Dermis microvascular lymphatic vessel endothelial cell (primary cell): ENCODE measurements around the gene SLC25A36. TPM values are rescaled to one million over a fixed set of nuclear protein-coding genes. Genes with fewer than 3 reads are reported as not detected.
"Not testable (repeated sequence)": the region's sequence is repeated elsewhere in the genome, so short reads cannot be mapped to it uniquely, and the experiment has no call there.

ENCODE experiments used
- DNase-seq, 2 donors: peaks; one replicate each; pipeline versions ENCODE4 v3.0.0 to v3.0.0-alpha.2; 2010; ENCODE audit warnings: low read depth in 2 of 2
- total RNA-seq: library from RNA; depleted of rRNA; stranded (reverse); fragments of >200 nt; gene quantifications from 2 replicates; pipeline ENCODE4 v1.2.1, GENCODE V29; 2014

Gene SLC25A36
- total RNA-seq, 1 donor from 2014 or later = 33.4 TPM

DNA sequence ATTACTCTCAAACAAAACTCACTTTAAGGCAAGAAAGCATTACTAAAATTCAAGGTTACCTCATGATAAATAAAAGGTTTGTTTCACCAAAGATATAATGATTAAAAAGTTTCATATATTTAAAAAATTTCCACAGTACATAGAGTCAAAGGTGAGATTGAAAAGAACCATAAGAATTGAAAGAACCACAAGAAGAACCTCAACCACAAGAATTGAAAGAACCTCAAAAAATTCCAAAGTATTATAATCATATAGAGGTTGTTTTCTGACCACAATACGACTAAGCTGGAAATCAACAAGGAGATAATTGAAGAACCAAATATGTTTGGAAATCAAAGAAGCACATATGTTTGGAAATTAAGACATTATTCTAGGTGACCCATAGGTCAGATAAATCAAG, 52.7 kb downstream of the SLC25A36 start:
- no peak for DNase-seq

GRCh38 chr3:140994861-140995260, 53.2 kb downstream of the SLC25A36 start:
- not testable (repeated sequence) for DNase-seq

- DNase-seq = no peak
Measured at GRCh38 chr3:140995881-140996280, 54.2 kb downstream of the SLC25A36 start.

GRCh38 chr3:141000027-141000663, 58.5 kb downstream of the SLC25A36 start:
- peak; percentile 36 to 66 for DNase-seq

GRCh38 chr3:141000686-141001085, 59.0 kb downstream of the SLC25A36 start:
- DNase-seq = no peak

- no peak for DNase-seq
Measured at GRCh38 chr3:141006344-141006743, 64.7 kb downstream of the SLC25A36 start.

GRCh38 chr3:141009496-141009895, 67.9 kb downstream of the SLC25A36 start:
- no peak for DNase-seq

- peak; percentile 40 to 68 for DNase-seq
Measured at GRCh38 chr3:141011232-141011996, 69.8 kb downstream of the SLC25A36 start.

DNA sequence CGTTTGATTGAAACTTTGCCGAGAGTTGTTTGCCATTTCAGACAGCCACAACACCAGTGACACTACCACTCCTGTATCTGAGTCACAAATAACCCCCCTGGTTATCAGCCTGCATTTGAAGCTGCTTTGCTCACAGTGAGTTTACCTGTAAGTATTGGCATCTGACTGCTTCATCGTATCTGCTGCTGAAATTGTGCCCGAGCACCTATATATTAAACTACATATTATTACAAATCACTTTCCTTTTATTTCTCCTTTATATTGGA, 70.3 kb downstream of the SLC25A36 start:
- DNase-seq = no peak

DNA sequence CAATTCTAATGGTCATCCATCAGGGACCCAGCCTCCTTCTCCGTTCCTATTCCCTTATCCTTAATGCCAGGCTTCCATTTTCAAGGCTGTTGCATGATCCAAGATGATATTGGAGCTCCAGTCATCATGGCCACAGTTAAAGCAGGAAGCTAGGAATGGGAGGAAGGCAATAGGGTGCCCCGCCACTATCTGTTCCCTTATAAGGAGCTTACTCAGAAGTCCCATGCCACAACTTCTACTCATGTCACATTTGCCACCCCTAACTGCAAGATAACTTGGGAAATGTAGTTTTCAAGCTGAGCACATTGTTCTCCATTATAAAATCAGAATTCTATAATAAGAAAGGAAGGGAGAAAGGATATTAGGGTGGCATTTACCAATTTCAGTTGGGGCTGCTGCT, 70.9 kb downstream of the SLC25A36 start:
- no peak for DNase-seq

DNA sequence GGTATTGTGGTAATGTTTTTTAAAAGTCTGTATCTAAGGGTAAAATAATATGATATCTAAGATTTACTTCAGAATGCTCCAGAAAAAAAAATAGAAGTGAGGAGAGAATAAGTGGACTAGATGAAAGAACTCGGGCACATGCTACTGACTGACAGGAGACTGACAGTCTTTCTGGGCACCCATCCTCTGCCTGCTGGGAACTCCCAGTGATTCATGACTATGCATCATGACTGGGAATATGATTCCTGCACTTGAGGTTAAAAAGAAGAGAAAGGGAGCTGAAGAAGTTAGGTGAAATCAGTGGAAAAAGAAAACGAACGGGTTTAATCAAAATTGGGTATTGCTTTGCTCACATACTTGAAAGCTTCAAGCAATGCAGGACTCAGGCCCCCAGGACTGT, 73.8 kb downstream of the SLC25A36 start:
- DNase-seq = no peak

DNA sequence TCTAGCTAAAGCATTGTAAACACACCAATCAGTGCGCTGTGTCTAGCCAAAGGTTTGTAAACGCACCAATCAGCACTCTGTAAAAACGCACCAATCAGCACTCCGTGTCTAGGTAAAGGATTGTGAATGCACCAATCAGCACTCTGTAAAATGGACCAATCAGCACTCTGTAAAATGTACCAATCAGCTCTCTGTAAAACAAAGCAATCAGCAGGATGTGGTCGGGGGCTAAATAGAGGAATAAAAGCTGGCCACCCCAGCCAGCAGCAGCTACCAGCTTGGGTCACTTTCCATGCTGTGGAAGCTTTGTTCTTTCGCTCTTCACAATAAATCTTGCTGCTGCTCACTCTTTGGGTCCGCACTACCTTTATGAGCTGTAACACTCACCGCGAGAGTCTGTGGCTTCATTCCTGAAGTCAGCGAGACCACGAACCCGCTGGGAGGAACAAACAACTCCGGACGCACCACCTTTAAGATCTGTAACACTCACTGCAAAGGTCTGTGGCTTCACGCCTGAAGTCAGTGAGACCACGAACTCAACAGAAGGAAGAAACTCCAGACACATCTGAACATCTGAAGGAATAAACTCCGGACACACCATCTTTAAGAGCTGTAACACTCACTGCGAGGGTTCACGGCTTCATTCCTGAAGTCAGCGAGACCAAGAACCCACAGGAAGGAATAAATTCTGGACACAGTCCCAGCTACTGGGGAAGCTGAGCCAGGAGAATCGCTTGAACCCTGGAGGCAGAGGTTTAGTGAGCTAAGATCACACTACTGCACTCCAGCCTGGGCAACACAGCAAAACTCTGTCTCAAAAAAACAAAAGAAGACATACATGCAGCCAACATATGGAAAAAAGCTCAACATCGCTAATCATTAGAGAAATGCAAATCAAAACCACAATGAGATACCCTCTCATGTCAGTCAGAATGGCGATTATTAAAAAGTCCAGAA, 76.0 kb downstream of the SLC25A36 start:
- not testable (repeated sequence) for DNase-seq

DNA sequence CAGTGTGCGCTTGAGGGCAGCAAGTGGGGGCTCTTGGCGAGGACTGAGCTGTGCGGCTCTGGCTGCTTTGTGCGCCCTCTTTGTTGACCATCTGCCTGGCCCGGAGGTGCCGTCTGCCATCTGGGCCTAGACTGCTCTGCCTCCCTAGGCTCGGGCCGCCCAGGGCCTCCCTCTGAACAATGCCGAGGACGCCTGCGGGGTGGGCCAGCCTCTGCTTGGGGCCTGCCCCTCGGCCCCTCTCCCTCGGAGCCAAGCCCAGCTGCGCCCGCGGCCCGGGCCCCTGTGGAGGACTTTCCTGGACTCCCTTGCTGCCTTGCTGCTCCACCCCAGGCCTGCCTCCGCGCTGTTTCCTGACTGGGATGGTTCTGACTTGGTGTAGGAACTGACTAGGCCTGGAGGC, 77.6 kb downstream of the SLC25A36 start:
- DNase-seq = no peak

- DNase-seq = no peak
Measured at GRCh38 chr3:141020143-141020830, 78.7 kb downstream of the SLC25A36 start.

GRCh38 chr3:141021261-141021660, 79.6 kb downstream of the SLC25A36 start:
- DNase-seq = no peak

Other genes starting within 250 kb of the SLC25A36 start
- under 0.01 TPM in 2 replicates for gene SPSB4, start 109.5 kb downstream of the SLC25A36 start, total RNA-seq